Skeletal muscle cell (primary cell): ENCODE results near the gene CTNNB1.
"Not testable (repeated sequence)": the region's sequence is repeated elsewhere in the genome, so short reads cannot be mapped to it uniquely, and the experiment has no call there.

Source experiments
- DNase-seq: peaks from one replicate; pipeline ENCODE4 v3.0.0-alpha.2; 2010; ENCODE audit warnings: low read depth
- H3K4me3 ChIP-seq: 2 replicates; pipeline ENCODE4 v1.5.1; 2011; ENCODE audit warnings: low read depth, mild to moderate bottlenecking, control low read depth, low read length, moderate library complexity

CTNNB1 gene

DNA sequence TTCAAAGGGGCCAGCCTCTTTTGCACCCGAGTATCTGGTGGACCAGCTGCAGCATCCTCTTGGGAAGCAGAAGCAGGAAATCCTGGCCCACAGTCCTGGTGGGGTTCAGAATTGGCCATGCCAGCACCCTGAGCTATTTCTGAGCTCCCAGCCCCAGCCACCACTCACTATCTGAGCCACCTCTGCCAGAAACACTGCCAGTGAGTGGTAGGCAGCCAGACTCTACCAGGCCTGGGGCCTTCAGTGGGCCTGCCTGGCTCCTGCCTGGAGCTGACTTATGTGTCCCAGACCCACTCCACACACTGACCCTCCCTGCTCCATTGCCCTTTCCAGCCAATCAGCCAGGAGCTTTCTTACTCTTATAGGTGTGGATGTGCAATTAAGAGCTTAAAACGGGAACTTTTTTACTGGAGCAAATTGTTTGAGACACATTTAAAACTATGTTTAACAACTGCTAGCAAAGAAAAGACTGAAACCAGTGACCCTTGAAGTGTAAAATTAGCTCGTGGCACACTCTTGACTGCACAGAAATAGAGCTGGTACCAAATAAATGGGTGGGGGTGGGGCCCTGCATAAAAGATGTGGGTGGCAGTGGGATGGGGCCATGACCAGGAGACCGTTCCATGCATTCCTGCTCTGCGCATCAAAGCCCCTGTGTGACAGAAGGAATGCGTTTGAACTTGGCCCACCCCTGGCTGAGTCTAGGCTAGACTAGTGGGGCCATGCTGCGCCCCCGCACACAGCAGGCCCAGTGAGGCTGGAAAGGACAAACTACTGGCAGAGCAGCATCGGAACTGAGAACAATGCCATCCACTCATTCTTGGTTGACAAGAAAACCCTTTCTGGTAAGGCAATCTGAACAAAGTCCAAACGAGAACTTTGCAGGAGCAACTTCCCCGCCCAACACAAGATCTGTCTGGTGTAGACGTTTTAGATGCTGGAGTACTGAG lies 48.0 kb downstream of the CTNNB1 start:
- no peak for DNase-seq
- H3K4me3 ChIP-seq = no peak overlapping the region

DNA sequence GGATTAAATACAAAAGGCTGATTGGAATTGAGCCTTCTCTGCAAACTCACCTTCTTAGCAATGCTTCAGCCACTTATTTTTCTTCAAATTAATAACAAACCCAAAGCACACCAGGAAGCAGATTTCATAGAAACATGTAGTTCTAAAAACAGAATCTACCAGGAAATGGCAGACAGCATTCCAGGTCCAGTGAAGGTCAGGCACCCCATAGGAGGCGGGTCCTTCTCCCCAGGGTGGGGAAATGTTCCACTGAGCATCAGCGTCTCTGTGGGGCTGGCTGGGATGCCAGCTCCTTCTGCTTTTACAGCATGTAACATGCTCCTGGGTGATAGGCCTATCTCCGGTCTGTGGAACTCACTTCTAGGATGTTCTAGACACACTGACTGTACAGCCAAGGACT lies 49.2 kb downstream of the CTNNB1 start:
- H3K4me3 ChIP-seq = no peak overlapping the region
- DNase-seq = no peak

DNA sequence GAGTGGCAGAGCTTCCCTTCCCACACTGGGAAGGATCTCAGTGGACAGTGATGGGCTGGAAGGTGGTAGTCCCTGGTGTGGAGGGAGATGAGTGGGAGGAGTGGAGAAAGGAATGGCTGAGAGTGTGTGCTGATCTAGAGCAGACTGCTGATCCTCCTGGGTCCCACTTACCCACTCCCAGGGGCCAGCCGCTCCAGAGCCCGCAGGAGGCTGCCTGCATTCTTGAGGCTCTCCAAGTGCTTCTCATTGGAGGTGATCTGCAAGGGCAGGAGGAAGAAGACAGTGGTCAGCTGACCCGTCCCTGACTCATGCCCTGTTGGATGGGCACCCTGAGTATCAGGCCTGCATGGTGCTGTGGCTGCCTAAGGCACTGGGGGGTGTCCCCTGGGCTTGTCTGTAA lies 50.0 kb downstream of the CTNNB1 start:
- no peak for DNase-seq
- no peak overlapping the region for H3K4me3 ChIP-seq

DNA sequence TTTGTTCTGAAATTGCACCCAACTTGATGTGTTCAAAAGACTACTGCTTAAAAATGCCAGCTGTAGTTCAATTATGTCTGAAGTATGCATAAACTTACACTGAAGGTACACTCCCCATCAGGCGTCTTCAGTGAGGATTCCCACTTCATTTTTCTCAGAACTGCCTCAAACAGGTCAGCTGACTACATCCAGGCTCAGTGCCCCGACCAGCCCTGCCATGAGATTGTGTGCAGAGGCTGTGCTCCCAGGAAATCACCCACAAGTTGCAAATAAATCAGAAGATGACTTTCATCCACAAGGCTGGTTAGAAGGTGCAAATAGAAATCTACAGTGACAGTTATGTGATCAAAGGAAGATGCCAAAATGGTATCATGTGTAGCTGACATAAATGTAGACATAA lies 51.5 kb downstream of the CTNNB1 start:
- no peak for DNase-seq
- H3K4me3 ChIP-seq = no peak overlapping the region

DNA sequence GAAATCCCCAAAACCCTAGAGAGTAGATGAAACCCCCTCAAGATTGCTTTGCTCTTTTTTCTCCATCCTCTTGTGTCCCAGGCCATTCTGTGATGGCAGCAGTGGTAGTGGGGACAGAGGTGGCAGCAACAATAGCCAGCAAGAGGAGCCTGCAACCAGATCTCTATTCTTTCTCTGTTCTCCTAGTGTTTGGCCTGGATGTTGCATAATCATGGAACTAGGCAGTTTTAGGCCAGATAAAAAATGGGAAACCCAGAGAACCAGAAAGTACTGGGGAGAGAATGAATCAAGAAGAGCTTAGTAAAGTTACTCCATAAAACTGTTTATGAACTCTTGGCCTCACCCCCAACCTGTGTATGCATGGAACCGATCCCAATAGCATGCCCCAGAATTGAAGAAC lies 52.3 kb downstream of the CTNNB1 start:
- H3K4me3 ChIP-seq = no peak overlapping the region
- DNase-seq = no peak

GRCh38 chr3:41258239-41258800 lies 59.0 kb downstream of the CTNNB1 start:
- no peak overlapping the region for H3K4me3 ChIP-seq
- peak; percentile 25 for DNase-seq

DNA sequence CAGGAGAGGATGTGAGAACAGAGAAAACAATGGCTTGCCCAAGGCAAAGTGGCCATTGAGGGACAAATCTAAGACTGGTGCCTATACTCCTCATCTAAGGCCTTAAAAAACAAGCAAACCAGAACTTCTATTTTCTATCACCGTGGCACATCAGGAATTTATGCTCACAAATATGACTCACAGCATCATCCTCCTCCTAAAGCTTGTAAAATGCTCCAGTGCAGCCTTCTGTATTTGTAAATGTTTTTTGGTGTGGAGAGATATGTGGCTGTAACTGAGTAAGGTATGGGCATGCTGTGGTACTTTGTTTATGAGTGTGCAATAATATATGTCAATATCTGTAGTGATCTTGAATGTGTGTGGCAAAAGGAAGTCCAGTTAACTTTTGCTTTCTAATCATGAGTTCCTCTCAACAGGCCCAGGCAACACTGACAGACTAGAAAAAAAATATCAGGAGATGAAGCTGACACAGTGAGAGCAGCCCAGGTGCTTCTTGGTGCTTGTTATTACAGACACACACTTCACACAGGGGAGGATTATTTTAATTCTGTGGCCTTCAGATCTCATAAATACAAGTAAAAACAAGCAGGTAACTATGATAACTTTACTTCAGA lies 60.3 kb downstream of the CTNNB1 start:
- peak; percentile 8 for DNase-seq
- H3K4me3 ChIP-seq = no peak overlapping the region

DNA sequence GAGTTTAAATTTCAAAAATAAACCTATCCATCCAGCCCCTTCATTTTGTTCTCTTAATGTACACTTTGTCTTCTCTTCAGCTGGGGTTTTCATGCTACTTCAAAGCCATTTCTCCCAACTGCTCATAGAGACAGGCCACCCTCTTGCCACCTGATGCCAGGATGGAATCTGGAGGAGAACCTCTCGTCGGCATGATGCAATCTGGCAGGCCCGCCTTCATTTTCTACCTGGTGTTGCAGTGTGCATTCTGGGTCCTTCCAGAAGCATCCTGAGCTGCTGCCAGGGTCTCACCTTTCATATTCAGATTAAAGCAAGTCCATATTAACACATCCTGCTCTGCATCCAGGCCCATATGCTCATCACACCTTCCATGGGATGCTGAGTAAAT lies 60.8 kb downstream of the CTNNB1 start:
- DNase-seq = no peak
- H3K4me3 ChIP-seq = no peak overlapping the region

DNA sequence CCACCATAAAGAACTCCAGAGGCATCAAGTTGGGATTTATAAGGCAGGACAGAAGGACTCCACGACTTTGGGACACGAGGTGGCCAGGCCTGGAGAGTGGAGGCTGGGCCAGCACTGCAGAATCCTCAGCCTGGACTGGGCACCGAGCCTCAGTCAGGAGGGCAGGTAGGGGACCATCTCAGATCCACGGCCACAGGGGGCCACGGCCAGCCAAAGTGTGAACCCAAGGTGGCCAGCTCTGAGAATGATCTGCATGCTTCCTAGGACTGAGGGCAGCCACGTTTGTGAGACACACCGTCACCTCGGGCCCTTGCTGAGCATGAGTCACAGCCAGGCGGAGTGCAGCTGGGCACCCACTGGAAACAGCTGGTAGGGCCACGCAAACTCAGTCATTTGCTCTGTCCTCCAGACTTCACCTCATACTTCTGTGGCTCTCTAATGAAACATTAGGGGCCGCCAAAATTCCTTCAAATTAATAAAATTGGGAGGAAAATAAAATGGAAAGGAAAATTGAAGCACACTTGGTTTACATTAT lies 65.8 kb downstream of the CTNNB1 start:
- H3K4me3 ChIP-seq = no peak overlapping the region
- no peak for DNase-seq

- H3K4me3 ChIP-seq = no peak overlapping the region
- peak; percentile 80 for DNase-seq
These were observed 66.5 kb downstream of the CTNNB1 start for GRCh38 chr3:41265823-41266273.

- no peak overlapping the region for H3K4me3 ChIP-seq
- peak; percentile 93 for DNase-seq
These were observed 68.8 kb downstream of the CTNNB1 start for GRCh38 chr3:41267975-41268640.

GRCh38 chr3:41272667-41273066 lies 73.4 kb downstream of the CTNNB1 start:
- no peak overlapping the region for H3K4me3 ChIP-seq
- no peak for DNase-seq

DNA sequence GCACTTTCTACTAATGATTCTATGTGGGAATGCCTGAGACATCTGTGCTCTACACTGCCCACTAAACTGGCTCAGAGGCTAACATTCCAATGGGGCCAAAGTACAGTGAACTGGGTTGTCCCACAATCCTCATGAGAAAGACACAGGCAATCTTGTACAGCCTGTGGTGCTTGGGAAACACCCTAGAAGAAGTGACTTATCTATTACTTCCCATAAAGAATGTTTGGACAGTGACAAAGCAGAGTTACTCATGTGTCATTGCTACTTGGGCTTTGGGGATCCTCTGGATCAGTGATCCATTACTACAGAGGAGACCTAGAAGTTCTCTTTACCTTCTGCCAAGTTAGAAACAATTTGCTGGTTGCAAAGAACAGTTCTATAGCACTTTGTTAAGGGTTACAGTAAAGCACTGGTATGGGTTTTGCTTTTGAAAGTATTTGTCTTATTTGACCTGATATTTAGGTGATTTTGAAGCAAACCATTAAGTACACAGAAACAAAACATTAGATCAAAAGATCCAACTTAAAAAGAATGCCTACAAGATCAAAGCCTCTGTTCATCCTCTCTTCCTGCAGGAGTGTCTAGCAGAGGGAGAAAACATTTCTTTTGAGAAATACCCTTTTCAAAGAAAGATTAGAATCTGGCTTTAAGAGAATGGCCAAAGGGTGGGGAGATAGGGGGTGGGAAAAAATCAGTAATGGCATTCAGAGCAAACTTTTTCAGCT lies 75.8 kb downstream of the CTNNB1 start:
- DNase-seq = peak; percentile 74
- no peak overlapping the region for H3K4me3 ChIP-seq

DNA sequence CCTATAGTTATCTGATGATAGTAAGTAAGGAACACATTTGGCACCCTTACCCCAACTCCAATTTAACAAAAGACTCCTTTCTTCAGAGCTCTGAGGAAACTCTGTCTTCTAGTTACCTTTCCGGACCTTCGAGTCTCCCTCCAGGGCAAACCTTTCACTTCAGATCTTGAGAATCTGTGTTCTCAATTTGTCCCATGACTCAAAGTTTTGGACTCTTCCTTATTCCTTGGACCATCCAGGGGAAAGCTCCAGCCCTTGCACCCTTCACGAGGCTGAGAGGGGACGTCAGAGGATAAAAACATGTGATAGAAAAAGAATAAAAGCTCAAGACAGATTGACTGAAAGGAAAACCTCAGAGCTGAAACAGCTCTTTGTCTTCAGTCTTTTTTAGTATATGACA lies 76.9 kb downstream of the CTNNB1 start:
- DNase-seq = no peak
- H3K4me3 ChIP-seq = no peak overlapping the region

DNA sequence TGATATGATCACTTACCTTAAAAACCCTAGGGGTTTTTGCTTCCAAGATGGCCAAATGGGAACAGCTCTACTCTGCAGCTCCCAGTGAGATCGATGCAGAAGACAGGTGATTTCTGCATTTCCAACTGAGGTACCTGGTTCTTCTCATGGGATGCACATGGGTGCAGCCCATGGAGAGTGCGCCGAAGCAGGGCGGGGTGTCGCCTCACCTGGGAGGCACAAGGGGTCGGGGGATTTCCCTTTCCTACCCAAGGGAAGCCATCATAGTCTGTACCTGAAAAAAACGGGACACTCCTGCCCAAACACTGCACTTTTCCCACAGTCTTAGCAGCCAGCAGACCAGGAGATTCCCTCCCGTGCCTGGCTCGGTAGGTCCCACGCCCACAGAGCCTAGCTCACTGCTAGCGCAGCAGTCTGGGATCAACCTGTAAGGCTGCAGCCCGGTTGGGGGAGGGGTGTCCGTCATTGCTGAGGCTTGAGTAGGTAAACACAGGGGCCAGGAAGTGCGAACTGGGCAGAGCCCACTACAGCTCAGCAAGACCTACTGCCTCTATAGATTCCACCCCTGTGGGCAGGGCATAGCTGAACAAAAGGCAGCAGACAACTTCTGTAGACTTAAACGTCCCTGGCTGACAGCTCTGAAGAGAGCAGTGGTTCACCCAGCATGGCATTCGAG lies 78.6 kb downstream of the CTNNB1 start:
- DNase-seq = no peak
- no peak overlapping the region for H3K4me3 ChIP-seq

GRCh38 chr3:41284934-41285333 lies 85.6 kb downstream of the CTNNB1 start:
- not testable (repeated sequence) for H3K4me3 ChIP-seq, DNase-seq

- H3K4me3 ChIP-seq = no peak overlapping the region
- no peak for DNase-seq
These were observed 87.0 kb downstream of the CTNNB1 start for GRCh38 chr3:41286305-41286704.

- no peak for DNase-seq
- H3K4me3 ChIP-seq = no peak overlapping the region
These were observed 89.5 kb downstream of the CTNNB1 start for GRCh38 chr3:41288785-41289184.
